Measurements from ENCODE around the gene GPR55. TPM values are rescaled to one million over a fixed set of nuclear protein-coding genes. Genes with fewer than 3 reads are reported as not detected.

The GPR55 gene
- total RNA-seq, 4 donors from 2014 or later: 0.72 to 1.2 TPM; not detected in 2

DNA sequence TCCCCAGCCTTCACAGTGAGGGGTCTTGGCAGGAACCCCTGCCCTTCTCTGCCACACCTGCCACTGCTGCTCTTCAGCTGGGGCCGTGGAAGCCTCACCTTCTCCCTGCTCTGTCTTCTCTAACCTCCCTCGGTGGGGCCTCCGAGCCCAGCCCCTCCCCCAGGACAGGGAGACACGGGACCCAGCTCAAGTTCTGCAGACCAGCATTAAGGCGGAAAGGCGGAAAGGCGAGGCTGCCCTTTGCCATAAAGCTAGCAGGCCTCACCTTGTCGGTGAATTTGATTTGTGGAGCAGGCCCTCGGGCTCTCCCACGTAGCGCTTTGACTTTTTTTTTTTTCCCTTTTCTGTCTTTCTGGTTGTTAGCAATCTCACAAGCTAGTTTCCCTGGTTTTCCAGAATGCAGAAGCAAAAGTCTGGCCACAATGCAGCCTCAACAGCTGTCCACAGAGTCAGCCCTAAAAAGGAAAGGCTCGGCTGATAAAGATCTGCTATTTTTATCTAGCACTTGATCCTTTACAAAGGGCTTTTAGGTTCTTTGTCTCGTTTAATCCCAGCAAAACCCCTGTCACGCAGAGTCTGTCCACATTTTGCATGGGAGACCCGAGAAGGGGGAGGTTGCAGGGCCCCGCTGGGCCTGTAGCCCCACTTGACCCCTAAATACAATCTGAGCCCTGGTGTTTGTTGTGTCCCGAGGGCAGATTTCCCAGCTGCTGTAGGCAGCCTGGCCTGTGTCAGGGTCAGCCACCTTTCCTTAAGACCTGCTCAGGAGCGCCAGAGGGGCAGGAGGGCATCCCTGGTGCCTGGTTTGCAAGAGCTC, 54.3 kb downstream of the GPR55 start:
- H3K27me3 ChIP-seq: no peaks in the 10 kb centered on the region
- peaks cover 26% of the 10 kb centered on the region for H3K4me1 ChIP-seq
- TF ChIP-seq, protein P1, sequence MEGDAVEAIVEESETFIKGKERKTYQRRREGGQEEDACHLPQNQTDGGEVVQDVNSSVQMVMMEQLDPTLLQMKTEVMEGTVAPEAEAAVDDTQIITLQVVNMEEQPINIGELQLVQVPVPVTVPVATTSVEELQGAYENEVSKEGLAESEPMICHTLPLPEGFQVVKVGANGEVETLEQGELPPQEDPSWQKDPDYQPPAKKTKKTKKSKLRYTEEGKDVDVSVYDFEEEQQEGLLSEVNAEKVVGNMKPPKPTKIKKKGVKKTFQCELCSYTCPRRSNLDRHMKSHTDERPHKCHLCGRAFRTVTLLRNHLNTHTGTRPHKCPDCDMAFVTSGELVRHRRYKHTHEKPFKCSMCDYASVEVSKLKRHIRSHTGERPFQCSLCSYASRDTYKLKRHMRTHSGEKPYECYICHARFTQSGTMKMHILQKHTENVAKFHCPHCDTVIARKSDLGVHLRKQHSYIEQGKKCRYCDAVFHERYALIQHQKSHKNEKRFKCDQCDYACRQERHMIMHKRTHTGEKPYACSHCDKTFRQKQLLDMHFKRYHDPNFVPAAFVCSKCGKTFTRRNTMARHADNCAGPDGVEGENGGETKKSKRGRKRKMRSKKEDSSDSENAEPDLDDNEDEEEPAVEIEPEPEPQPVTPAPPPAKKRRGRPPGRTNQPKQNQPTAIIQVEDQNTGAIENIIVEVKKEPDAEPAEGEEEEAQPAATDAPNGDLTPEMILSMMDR (IDR thresholded peaks at IDR 0.05): no peak
- no peak for TF ChIP-seq POLR2A (IDR thresholded peaks at IDR 0.05)
- TF ChIP-seq POLR2AphosphoS5 (IDR thresholded peaks at IDR 0.05): no peak
- no peak for TF ChIP-seq EP300 (IDR thresholded peaks at IDR 0.05)
- no peaks in the 10 kb centered on the region for H3K36me3 ChIP-seq
- WGBS: 44% methylated on average over 14 of the region's 18 CpGs
- no peak overlapping the region for H3K27ac ChIP-seq
- no peaks in the 10 kb centered on the region for H3K9me3 ChIP-seq
- DNase-seq (ENCODE audit: low spot score in 2 of 2): peak in 1 of 2 donors; percentile 69
- H3K4me3 ChIP-seq: no peak overlapping the region

DNA sequence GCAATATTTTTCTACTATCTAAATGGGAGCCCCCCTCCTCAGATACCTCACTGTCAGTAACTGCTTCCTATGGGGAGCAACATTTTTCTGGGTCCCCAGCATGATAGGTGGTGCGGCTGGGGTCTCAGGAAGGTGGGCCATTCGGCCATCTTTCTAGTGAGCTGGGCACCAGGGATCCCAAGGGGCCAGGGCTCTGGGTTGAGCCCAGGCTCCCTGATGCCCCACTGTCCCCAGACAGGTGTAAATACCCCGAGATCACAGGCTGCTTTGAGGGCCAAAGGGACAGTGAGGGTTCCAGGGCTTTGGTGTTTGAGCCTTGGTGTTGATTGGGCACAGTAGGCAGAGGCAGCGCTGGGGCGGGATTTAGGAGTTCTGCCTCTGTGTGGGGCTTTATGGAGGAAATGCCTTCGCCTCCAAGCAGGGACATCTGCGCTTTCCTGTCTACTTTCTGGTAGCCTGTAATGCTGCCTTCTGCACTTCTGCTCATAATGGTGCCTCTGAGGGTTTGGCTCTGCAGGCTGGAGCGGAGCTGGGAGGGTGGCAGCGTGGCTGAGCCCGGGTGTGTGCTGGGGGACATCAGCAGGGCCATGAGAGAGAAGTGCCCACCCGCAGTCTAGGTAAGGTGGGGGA, 55.0 kb downstream of the GPR55 start:
- H3K4me3 ChIP-seq: no peak overlapping the region
- WGBS: 86% methylated on average over 4 of the region's 11 CpGs
- peak in 1 of 2 donors; percentile 70 for DNase-seq (ENCODE audit: low spot score in 2 of 2)

DNA sequence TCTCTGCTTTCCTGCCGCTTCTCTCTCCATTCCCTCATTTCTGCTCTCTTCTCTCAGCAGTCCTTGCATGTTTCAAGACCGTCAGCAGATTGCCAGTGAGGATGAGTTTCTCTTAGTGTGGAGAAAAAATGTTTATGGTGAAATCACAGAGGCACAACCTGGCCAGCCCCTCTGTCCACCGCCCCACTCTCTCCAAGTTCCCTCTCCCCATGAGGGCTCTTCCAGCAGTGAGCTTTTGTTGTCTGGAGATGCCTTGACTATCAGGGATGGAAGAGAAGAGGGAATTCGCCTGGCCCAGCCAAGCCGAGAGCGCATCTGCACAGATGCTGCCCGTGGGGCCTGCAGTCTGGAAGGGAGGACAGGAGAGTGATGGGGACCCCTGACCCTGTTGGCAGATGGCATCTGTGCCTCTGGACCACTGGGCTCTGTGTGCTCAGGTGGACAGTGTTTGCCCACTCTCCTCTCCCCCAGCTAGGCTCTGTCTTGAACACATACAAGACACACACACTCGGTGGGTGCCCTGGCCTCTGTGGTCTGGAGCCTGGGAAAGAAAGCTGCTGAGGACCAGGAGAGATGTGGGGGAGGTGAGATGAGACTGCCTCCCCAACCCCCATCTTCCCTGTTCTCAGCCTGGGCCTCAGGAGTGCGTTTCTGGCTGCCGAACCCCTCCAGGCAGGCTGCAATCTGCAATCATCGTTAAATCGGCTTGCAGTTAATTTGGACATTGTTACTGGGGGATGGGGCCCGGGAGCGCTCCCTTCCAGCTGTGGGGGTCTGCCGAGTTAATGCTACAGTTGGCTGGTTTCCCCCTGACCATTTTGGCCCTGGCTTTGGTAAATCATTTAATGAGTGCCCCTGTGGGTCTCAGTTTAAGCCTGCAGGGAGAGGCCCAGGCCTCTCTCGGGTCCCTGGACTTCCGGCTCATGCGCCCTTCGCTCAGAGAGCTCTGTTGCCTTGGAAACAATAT, 55.8 kb downstream of the GPR55 start:
- Histone ChIP-seq H3K27me3 (peaks cover 2% of the 10 kb centered on the region), H3K27ac (no peak overlapping the region), H3K4me1 (peaks cover 39% of the 10 kb centered on the region), H3K36me3 (no peaks in the 10 kb centered on the region), H3K4me3 (no peak overlapping the region), H3K9me3 (no peaks in the 10 kb centered on the region)
- peak in 1 of 2 donors; percentile 61 for DNase-seq (ENCODE audit: low spot score in 2 of 2)
- WGBS: 90% methylated on average over 11 of the region's 19 CpGs
- TF ChIP-seq, protein P1 (IDR thresholded peaks at IDR 0.05): no peak

More for the DNA sequence above, 55.0 kb downstream of the GPR55 start:
- Histone ChIP-seq H3K36me3 (no peaks in the 10 kb centered on the region), H3K9me3 (no peaks in the 10 kb centered on the region), H3K27ac (no peak overlapping the region), H3K27me3 (no peaks in the 10 kb centered on the region), H3K4me1 (peaks cover 33% of the 10 kb centered on the region)
- no peak for TF ChIP-seq POLR2AphosphoS5 (IDR thresholded peaks at IDR 0.05)
- TF ChIP-seq, protein P1 (IDR thresholded peaks at IDR 0.05): no peak
- TF ChIP-seq EP300 (IDR thresholded peaks at IDR 0.05): no peak
- TF ChIP-seq POLR2A (IDR thresholded peaks at IDR 0.05): no peak

DNA sequence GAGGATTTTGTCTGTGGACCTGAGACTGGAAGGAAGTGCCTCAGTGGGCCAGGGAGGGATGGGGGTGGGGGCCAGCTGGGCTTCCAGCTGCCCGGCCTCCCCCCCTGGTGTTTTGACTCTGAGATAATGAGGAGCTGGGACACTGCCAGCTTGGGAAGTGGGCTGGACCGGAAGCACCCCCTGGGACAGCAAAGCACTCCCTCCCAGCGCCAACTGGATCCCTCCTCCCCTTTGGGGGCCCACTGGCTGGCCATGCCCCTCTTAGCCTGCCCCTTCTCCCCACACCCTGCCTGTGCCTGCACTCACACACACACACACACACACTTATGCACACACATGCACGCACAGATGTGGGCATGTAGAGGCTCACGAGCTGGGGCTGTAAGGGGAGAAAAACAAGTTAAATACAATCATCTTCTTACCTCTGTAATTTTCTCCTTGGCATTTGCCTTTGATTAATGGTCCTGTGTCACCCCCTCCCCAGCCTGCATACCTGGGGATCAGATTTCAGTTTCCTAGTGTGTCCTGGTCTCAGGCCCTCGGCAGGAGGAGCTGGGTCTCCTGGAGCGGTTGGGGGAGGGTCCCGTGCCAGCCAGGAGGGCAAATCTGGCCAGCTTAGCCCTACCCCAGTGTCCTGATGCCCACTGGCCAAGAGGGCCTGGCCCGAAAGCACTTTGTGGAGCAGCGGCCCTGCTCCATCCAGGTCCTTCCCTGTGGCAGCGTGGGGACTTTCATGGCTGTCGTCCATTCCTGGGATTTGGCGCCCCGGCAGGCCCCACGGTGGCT, 56.7 kb downstream of the GPR55 start:
- no peaks in the 10 kb centered on the region for H3K9me3 ChIP-seq
- no peaks in the 10 kb centered on the region for H3K36me3 ChIP-seq
- TF ChIP-seq EP300 (IDR thresholded peaks at IDR 0.05) (no peak), POLR2A (IDR thresholded peaks at IDR 0.05) (no peak), POLR2AphosphoS5 (IDR thresholded peaks at IDR 0.05) (no peak)
- TF ChIP-seq, protein P1 (IDR thresholded peaks at IDR 0.05): no peak
- DNase-seq (ENCODE audit: low spot score in 2 of 2): peak in 1 of 2 donors; percentile 70
- H3K4me3 ChIP-seq: no peak overlapping the region
- peaks cover 40% of the 10 kb centered on the region for H3K4me1 ChIP-seq
- no peak overlapping the region for H3K27ac ChIP-seq
- H3K27me3 ChIP-seq: peaks cover 11% of the 10 kb centered on the region
- WGBS: 88% methylated on average over 15 of the region's 15 CpGs
